GM12865 (cell line): ENCODE results near the gene RIGI.

ENCODE experiments used
- DNase-seq: peaks from one replicate; pipeline ENCODE4 v3.0.0; 2010; ENCODE audit warnings: low read depth
- H3K4me3 ChIP-seq: 2 replicates; pipeline ENCODE4 v1.5.1; 2011; ENCODE audit warnings: mild to moderate bottlenecking, low read depth, low read length, control low read depth
- TF ChIP-seq, protein P1 (sequence below): IDR thresholded peaks from 2 replicates; pipeline ENCODE4 v1.5.1; 2011; ENCODE audit warnings: low read length, control low read depth, low read depth, inconsistent platforms; ENCODE audit not compliant: insufficient read depth; ENCODE audit errors: missing control alignments

Gene RIGI

DNA sequence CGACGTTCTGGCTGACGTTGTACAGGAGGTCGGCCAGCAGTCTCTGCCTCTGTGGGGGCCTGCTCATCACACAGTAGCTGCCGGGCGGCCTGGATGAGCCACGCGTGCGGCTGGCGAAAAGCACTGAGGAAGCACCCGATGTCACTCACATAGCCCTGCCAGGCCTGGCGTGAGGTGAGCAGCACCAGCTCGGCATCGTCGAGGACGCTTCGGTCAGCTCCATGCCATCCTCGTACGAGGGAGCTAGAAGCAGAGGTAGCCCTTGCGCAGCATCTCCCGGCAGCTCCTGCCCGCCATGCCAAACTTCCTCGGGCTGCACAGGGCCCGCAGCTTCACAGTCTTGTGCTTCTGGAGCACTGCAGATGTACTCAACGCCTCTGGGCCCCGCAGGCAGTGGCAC lies 40.8 kb upstream of the RIGI start:
- TF ChIP-seq, protein P1, sequence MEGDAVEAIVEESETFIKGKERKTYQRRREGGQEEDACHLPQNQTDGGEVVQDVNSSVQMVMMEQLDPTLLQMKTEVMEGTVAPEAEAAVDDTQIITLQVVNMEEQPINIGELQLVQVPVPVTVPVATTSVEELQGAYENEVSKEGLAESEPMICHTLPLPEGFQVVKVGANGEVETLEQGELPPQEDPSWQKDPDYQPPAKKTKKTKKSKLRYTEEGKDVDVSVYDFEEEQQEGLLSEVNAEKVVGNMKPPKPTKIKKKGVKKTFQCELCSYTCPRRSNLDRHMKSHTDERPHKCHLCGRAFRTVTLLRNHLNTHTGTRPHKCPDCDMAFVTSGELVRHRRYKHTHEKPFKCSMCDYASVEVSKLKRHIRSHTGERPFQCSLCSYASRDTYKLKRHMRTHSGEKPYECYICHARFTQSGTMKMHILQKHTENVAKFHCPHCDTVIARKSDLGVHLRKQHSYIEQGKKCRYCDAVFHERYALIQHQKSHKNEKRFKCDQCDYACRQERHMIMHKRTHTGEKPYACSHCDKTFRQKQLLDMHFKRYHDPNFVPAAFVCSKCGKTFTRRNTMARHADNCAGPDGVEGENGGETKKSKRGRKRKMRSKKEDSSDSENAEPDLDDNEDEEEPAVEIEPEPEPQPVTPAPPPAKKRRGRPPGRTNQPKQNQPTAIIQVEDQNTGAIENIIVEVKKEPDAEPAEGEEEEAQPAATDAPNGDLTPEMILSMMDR: no peak
- no peak for DNase-seq
- H3K4me3 ChIP-seq: no peak overlapping the region

- DNase-seq: no peak
- TF ChIP-seq, protein P1: no peak
- no peak overlapping the region for H3K4me3 ChIP-seq
Observed at GRCh38 chr9:32565967-32566366, 40.0 kb upstream of the RIGI start.

DNA sequence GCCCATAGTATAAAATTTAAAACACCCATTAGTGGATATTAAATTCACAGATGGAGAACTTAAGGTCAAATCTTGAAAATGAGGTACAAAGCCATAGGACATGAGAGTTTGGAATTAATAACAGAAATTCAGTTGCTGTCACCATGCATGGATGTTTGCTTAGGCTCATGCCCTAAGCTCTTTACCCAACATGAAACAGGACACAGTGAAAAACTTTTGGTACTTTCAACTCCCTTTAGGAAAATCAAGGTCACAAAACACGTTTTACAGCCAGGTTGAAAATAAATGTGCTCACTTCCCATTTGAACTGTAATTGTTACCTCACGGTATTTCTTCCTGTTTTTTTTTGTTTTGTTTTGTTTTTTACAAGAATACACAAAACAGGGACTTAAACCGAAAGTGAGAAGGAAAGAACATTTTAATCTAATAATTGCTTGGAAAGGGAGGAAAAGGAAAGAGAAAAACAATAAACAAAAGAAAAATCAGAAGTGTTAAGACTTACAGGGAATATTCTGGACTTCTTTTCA lies 32.5 kb upstream of the RIGI start:
- TF ChIP-seq, protein P1: no peak
- no peak for DNase-seq
- no peak overlapping the region for H3K4me3 ChIP-seq

DNA sequence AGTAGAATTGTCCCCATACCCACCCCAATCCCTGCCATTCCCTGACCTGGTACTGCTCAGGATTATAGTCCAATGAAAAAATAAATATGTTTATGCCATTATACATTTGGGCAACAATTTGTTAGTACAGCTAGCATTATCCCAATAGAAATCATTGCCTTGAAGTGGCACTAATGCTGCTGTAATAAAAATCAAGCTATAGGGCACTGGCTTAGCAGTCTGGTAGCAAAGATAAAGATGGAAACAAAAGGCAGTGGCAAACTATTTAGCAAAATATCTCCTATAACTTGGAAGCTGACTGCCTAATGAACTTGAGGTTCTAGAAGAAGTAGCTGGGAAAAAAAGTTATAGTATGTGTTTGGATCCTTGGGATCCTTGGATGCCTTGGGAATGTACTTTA lies 28.6 kb upstream of the RIGI start:
- no peak for DNase-seq
- TF ChIP-seq, protein P1: no peak
- no peak overlapping the region for H3K4me3 ChIP-seq

DNA sequence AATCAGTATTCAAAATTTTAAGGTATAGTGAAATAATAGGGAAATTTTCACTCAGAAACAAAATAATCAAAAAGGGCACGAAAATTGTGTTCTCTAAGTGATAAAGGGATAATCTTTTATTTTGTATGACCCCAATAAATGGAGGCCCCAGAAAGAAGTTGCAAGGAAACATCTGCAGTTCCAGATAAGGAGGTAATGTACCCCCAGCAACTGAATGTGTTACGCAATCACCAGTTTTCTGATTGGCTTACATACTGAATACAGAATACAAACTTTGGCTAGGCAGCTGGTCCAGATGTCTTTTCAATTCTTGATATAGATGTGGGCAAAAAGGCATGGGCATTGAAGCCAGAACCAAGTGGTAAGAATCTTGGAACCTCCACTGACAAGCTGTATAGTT lies 28.1 kb upstream of the RIGI start:
- H3K4me3 ChIP-seq: no peak overlapping the region
- DNase-seq: no peak
- TF ChIP-seq, protein P1: no peak

- peak within 1 kb of the TSS; percentile 71 for H3K4me3 ChIP-seq
- peak; percentile 94 for DNase-seq
- TF ChIP-seq, protein P1: no peak
Observed at GRCh38 chr9:32552172-32552872, 26.3 kb upstream of the RIGI start, which contains the start of the genes SMIM27 and TOPORS. TSS of gene SMIM27 (plus strand) at chr9:32552327. CDS start at chr9:32552435, 108 bp downstream. TSS of gene TOPORS (minus strand) at chr9:32552586. CDS start at chr9:32552436, 150 bp downstream.
